Activated naive CD8-positive, alpha-beta T cell treated with anti-CD3 and anti-CD28 coated beads for 36 hours (primary cell): Measurements from ENCODE around the gene ARL6. TPM values are rescaled to one million over a fixed set of nuclear protein-coding genes. Genes with fewer than 3 reads are reported as not detected.

Experiments
- DNase-seq: peaks from one replicate; pipeline ENCODE4 v3.0.0; 2021
- H3K27ac Mint-ChIP-seq: one replicate; pipeline ENCODE4 v1.8.0; 2022; ENCODE audit warnings: mild to moderate bottlenecking, moderate library complexity, mixed read lengths
- H3K27me3 Mint-ChIP-seq: one replicate; pipeline ENCODE4 v1.8.0; 2022; ENCODE audit warnings: mild to moderate bottlenecking, mixed read lengths
- H3K36me3 Mint-ChIP-seq: one replicate; pipeline ENCODE4 v1.8.0; 2021; ENCODE audit warnings: mild to moderate bottlenecking, mixed read lengths
- H3K4me1 Mint-ChIP-seq: one replicate; pipeline ENCODE4 v1.8.0; 2021; ENCODE audit warnings: mixed read lengths
- H3K4me3 Mint-ChIP-seq: one replicate; pipeline ENCODE4 v1.8.0; 2022; ENCODE audit warnings: mild to moderate bottlenecking, moderate library complexity, mixed read lengths
- H3K9me3 Mint-ChIP-seq: one replicate; pipeline ENCODE4 v1.8.0; 2022; ENCODE audit warnings: mixed read lengths
- total RNA-seq, 2 experiments: library from RNA; stranded (reverse); gene quantifications; one replicate each; pipeline ENCODE4 v1.2.3, GENCODE V29; 2021

The ARL6 gene
- total RNA-seq, 2 experiments from 2014 or later: 6.9 to 7.0 TPM

DNA sequence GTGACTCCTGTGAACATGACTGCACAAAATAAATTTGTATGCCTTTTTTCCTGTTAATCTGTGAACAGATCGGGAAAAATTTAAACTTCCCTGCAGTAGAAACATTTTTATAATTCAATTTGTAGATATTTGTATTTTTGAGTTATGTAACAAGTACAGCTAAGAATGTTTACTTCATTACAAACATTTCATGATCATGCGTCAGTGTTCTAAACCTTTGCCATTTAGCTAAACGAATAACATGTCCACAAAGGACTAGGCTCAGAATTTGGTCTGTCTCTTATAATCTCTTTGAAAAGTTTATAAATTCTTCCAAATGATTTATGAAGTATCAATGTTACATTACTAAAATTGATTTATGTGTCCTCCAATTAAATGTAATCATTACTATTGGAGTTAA, 39.9 kb downstream of the ARL6 start:
- Mint-ChIP-seq H3K9me3 (no peaks in the 10 kb centered on the region), H3K4me1 (no peaks in the 10 kb centered on the region)

DNA sequence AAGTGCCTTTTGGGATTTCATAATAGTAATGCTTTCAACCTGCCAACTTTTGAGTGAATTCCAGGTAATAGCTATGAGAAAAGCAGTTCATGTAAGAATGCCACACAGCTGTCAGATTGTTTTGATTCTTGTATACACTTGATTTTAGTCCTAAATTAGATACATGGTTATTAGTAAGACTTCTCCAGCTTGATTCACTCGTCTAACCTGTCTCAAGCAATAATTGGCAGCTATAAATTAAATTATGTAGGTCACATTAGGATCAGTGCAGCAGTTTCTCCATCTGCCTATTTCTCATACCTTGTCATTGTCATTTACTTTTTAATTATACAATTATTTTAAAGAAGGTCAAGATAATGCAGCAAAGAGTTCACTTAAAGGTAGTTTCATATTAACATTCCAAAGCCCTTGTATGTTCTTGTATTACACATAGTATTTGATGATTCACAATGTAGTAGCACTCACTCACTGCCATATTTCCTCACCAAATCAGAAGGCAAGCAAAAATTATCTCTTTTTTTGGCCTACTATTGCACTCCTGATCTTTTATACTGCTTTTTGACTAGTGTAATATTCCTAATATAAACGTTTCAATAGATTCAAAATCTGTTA, 46.3 kb downstream of the ARL6 start:
- Mint-ChIP-seq H3K27me3 (peaks cover 6% of the 10 kb centered on the region), H3K9me3 (no peaks in the 10 kb centered on the region), H3K4me1 (peaks cover 8% of the 10 kb centered on the region), H3K36me3 (peaks cover 2% of the 10 kb centered on the region), H3K27ac (no peak overlapping the region), H3K4me3 (no peak overlapping the region)
- no peak for DNase-seq

More for the DNA sequence above, 39.9 kb downstream of the ARL6 start:
- DNase-seq: no peak
- Mint-ChIP-seq H3K27ac (no peak overlapping the region), H3K36me3 (peaks cover 2% of the 10 kb centered on the region), H3K4me3 (no peak overlapping the region), H3K27me3 (peaks cover 3% of the 10 kb centered on the region)

GRCh38 chr3:97815149-97815917, 50.8 kb downstream of the ARL6 start:
- Mint-ChIP-seq H3K9me3 (no peaks in the 10 kb centered on the region), H3K27ac (no peak overlapping the region), H3K4me3 (no peak overlapping the region), H3K4me1 (peaks cover 10% of the 10 kb centered on the region), H3K36me3 (peaks cover 2% of the 10 kb centered on the region), H3K27me3 (peaks cover 10% of the 10 kb centered on the region)
- peak; percentile 28 for DNase-seq

- Mint-ChIP-seq H3K27ac (no peak overlapping the region), H3K36me3 (peaks cover 2% of the 10 kb centered on the region), H3K27me3 (peaks cover 15% of the 10 kb centered on the region), H3K9me3 (no peaks in the 10 kb centered on the region), H3K4me3 (no peak overlapping the region), H3K4me1 (peaks cover 15% of the 10 kb centered on the region)
- no peak for DNase-seq
These were observed 52.3 kb downstream of the ARL6 start for GRCh38 chr3:97816811-97817210.

DNA sequence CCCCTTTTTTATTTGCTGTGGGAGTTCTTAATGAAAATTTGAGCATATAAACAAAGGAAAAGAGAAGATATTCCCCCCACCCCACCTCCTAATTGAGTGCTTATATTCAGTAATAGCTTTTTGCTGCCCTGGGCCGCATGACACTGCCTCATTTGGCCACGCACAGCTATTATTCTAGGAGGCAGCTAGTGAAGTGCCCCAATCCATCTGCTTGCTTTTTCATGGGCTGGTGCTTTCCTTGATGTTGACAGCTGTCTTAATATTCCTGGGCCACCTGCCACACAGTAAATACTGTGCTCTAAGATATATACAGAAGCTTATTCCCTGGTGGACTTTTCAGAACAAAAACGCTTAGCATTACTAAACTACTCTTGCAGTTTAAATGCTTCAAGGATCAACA, 53.4 kb downstream of the ARL6 start:
- H3K9me3 Mint-ChIP-seq: no peaks in the 10 kb centered on the region
- H3K4me1 Mint-ChIP-seq: peaks cover 21% of the 10 kb centered on the region
- H3K36me3 Mint-ChIP-seq: peaks cover 2% of the 10 kb centered on the region
- peaks cover 22% of the 10 kb centered on the region for H3K27me3 Mint-ChIP-seq
- DNase-seq: no peak
- no peak overlapping the region for H3K4me3 Mint-ChIP-seq
- no peak overlapping the region for H3K27ac Mint-ChIP-seq

GRCh38 chr3:97820780-97821179, 56.2 kb downstream of the ARL6 start:
- Mint-ChIP-seq H3K27me3 (peaks cover 29% of the 10 kb centered on the region), H3K4me3 (peak overlapping the region; percentile 76)

DNA sequence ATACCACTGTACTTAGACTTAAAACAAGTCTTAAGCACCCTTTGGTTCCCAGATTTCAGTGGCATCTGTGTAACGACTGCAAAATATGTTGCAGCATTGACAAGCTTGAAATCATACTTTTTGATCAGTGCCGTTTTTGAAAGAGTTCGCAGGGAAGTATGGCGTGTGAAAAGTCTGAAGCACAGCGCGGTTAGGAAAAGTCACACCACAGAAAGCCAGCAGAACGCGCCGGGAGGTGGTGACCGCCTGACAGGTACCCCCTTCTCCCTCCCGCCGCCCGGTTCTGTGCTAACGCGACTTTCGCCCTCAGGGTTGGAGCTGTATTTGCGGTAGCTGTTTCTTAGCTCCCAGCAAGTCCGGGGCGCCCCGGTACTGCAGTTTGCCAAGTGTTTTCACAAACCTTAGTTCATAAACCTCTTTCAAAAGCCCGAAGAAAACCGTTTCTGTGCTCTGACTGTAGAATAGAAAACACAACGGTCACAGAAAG, 56.8 kb downstream of the ARL6 start:
- H3K36me3 Mint-ChIP-seq: no peaks in the 10 kb centered on the region
- H3K4me3 Mint-ChIP-seq: peak overlapping the region; percentile 76
- DNase-seq: peak; percentile 39
- H3K4me1 Mint-ChIP-seq: peaks cover 17% of the 10 kb centered on the region
- no peak overlapping the region for H3K27ac Mint-ChIP-seq
- H3K9me3 Mint-ChIP-seq: no peaks in the 10 kb centered on the region
- peaks cover 29% of the 10 kb centered on the region for H3K27me3 Mint-ChIP-seq

More at GRCh38 chr3:97820780-97821179, 56.2 kb downstream of the ARL6 start:
- no peak for DNase-seq
- H3K36me3 Mint-ChIP-seq: no peaks in the 10 kb centered on the region
- no peaks in the 10 kb centered on the region for H3K9me3 Mint-ChIP-seq
- H3K4me1 Mint-ChIP-seq: peaks cover 19% of the 10 kb centered on the region
- H3K27ac Mint-ChIP-seq: no peak overlapping the region

GRCh38 chr3:97821774-97822358, 57.3 kb downstream of the ARL6 start, which contains the start of gene CRYBG3:
CRYBG3 (plus strand) TSS chr3:97822011; CDS start chr3:97822207, 196 bp downstream.
- Mint-ChIP-seq H3K9me3 (no peaks in the 10 kb centered on the region), H3K36me3 (no peaks in the 10 kb centered on the region), H3K27ac (peak within 1 kb of the TSS; percentile 80), H3K4me3 (peak within 1 kb of the TSS; percentile 94), H3K27me3 (peaks cover 29% of the 10 kb centered on the region), H3K4me1 (peaks cover 17% of the 10 kb centered on the region)
- DNase-seq: peak; percentile 92

DNA sequence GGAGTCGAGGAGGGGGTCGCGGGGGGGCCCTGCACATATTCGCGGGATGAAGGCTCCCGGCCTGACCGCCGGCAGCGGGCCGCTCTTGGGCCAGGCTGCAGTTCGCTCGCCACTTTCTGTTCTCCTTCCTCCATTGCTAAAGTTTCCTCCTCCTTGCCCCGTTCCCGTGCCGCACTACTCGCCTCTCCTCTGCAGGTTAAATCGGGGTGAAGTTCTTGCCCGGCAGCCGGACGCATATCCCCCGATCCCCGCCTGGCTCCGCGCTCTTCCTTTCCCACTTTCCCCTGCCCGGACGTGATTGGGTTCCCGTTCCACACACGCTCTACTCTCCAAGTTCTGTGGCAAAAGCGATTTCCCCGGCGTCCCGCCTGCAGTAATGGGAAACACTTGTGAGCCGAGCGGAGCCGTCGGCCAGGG, 57.8 kb downstream of the ARL6 start:
- H3K4me1 Mint-ChIP-seq: peaks cover 17% of the 10 kb centered on the region
- peak; percentile 9 for DNase-seq
- H3K27ac Mint-ChIP-seq: peak overlapping the region; percentile 80

GRCh38 chr3:97823046-97824004, 58.8 kb downstream of the ARL6 start:
- Mint-ChIP-seq H3K36me3 (no peaks in the 10 kb centered on the region), H3K27me3 (peaks cover 29% of the 10 kb centered on the region), H3K4me3 (peak overlapping the region; percentile 94), H3K4me1 (peaks cover 17% of the 10 kb centered on the region), H3K9me3 (no peaks in the 10 kb centered on the region), H3K27ac (no peak overlapping the region)
- DNase-seq: no peak

More for the DNA sequence above, 57.8 kb downstream of the ARL6 start:
- no peaks in the 10 kb centered on the region for H3K9me3 Mint-ChIP-seq
- peak overlapping the region; percentile 94 for H3K4me3 Mint-ChIP-seq
- no peaks in the 10 kb centered on the region for H3K36me3 Mint-ChIP-seq
- peaks cover 29% of the 10 kb centered on the region for H3K27me3 Mint-ChIP-seq

DNA sequence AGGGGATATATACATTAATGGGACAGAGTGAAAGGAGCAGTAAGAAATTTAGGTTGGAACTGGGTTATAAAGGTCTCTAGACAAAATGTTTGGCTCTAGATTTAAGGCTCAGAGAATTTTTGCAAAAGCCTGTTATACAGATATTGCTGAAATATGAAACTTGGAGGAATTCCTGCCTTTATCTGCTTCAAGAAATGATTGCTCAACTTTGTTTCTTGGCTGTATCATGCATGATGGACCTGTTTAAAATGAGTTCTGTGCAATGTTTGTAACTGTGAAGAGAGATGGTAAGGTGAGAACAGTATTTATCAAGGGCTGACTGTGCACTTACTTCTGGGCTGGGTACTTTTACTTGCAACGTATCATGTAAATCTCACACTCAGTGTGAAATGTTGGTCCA, 60.5 kb downstream of the ARL6 start:
- peaks cover 17% of the 10 kb centered on the region for H3K4me1 Mint-ChIP-seq
- H3K27me3 Mint-ChIP-seq: peaks cover 21% of the 10 kb centered on the region
- H3K9me3 Mint-ChIP-seq: no peaks in the 10 kb centered on the region
- DNase-seq: no peak
- H3K4me3 Mint-ChIP-seq: no peak overlapping the region
- no peaks in the 10 kb centered on the region for H3K36me3 Mint-ChIP-seq
- no peak overlapping the region for H3K27ac Mint-ChIP-seq

DNA sequence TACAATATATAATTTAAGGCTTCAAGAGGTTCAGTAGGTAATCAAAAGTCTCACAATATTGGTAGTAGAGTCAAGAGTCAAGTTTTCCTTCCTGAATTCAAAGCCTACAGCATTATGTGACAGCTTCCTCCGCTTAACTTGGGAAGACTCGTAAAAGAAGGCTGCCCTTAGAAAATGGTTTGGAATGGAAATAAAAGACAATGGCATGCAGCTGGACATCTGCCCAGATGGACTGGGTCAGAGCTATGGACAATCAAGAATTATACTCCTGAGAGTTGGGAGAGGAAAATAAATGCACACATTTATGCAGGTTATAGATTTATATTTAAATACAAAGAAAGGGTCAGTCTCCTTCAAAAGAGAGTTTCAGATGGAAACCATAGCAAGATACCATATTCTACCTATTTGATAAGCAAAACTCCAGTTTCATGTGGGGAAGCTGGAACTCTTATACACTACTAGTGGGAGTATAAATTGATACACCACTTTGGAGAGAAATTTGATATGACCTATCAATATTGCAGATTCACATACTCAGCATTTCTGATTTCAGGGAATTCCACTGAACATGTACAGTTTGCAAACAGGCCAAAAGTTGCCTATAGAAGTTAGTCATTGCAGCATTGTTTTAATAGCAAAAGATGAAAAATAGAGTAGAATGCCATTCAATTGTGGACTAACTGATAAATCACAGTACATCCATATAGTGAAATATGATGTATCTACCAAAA, 63.3 kb downstream of the ARL6 start:
- Mint-ChIP-seq H3K36me3 (peaks cover 2% of the 10 kb centered on the region), H3K9me3 (peaks cover 2% of the 10 kb centered on the region), H3K4me3 (no peak overlapping the region), H3K27me3 (peaks cover 8% of the 10 kb centered on the region), H3K27ac (no peak overlapping the region), H3K4me1 (peaks cover 7% of the 10 kb centered on the region)
- DNase-seq: no peak

DNA sequence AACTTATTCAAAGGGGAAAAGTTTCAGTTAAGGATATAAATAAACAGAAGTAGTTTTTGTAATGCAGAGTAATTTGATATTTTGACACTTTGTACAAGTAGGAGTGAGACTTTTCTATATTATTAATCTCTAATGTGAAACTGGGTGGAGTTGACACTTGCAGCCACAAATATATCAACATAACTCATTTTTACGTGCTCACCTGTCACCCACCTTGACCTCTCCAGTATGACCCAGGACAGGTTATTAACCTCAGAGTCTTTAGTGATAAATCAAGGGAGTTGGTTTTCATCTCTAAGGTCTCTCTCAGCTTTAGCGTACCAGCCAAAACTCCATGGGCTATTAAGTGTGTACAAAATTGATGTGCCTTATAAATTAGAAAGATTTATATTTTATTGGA, 64.6 kb downstream of the ARL6 start:
- no peak overlapping the region for H3K4me3 Mint-ChIP-seq
- no peaks in the 10 kb centered on the region for H3K4me1 Mint-ChIP-seq
- no peak for DNase-seq
- H3K9me3 Mint-ChIP-seq: peaks cover 4% of the 10 kb centered on the region
- no peak overlapping the region for H3K27ac Mint-ChIP-seq
- H3K27me3 Mint-ChIP-seq: no peaks in the 10 kb centered on the region
- peaks cover 2% of the 10 kb centered on the region for H3K36me3 Mint-ChIP-seq

- DNase-seq: no peak
- H3K27ac Mint-ChIP-seq: no peak overlapping the region
- no peaks in the 10 kb centered on the region for H3K4me1 Mint-ChIP-seq
- no peak overlapping the region for H3K4me3 Mint-ChIP-seq
- H3K27me3 Mint-ChIP-seq: no peaks in the 10 kb centered on the region
- peaks cover 4% of the 10 kb centered on the region for H3K9me3 Mint-ChIP-seq
- H3K36me3 Mint-ChIP-seq: peaks cover 2% of the 10 kb centered on the region
These were observed 66.1 kb downstream of the ARL6 start for GRCh38 chr3:97830638-97831037.
